Suppressor macrophage treated with lipopolysaccharide for 4 hours (primary cell): ENCODE measurements around the gene TET2.

ENCODE experiments used
- DNase-seq: peaks from one replicate; pipeline ENCODE4 v3.0.0-alpha.2; 2020

TET2 gene

GRCh38 chr4:105145156-105145902 is 1.3 kb upstream of the TET2 start:
- DNase-seq, result peak; percentile 93

- DNase-seq, result peak; percentile 47
These were observed 787 bp upstream of the TET2 start for GRCh38 chr4:105145903-105146275.

GRCh38 chr4:105147016-105147552 is 408 bp downstream of the TET2 start:
- no peak for DNase-seq

GRCh38 chr4:105147553-105148161 is 981 bp downstream of the TET2 start:
- DNase-seq, result peak; percentile 79

GRCh38 chr4:105148356-105148755 is 1.7 kb downstream of the TET2 start:
- no peak for DNase-seq

GRCh38 chr4:105148776-105149175 is 2.1 kb downstream of the TET2 start:
- peak; percentile 38 for DNase-seq

- DNase-seq, result peak; percentile 62
These were observed 3.1 kb downstream of the TET2 start for GRCh38 chr4:105149771-105150170.

GRCh38 chr4:105150503-105150902 is 3.8 kb downstream of the TET2 start:
- no peak for DNase-seq

- no peak for DNase-seq
These were observed 7.1 kb downstream of the TET2 start for GRCh38 chr4:105153749-105154148.

- DNase-seq, result no peak
These were observed 7.9 kb downstream of the TET2 start for GRCh38 chr4:105154576-105154975.

- no peak for DNase-seq
These were observed 8.8 kb downstream of the TET2 start for GRCh38 chr4:105155426-105155825.

- DNase-seq, result peak; percentile 66
These were observed 12.2 kb downstream of the TET2 start for GRCh38 chr4:105158837-105159236.

- no peak for DNase-seq
These were observed 15.6 kb downstream of the TET2 start for GRCh38 chr4:105162123-105162796.

- no peak for DNase-seq
These were observed 17.9 kb downstream of the TET2 start for GRCh38 chr4:105164548-105164947.

GRCh38 chr4:105166066-105166465 is 19.4 kb downstream of the TET2 start:
- DNase-seq, result no peak

- DNase-seq, result no peak
These were observed 24.0 kb downstream of the TET2 start for GRCh38 chr4:105170711-105171110.

GRCh38 chr4:105171912-105172311 is 25.2 kb downstream of the TET2 start:
- no peak for DNase-seq

- no peak for DNase-seq
These were observed 27.4 kb downstream of the TET2 start for GRCh38 chr4:105174098-105174497.

GRCh38 chr4:105179539-105180401 is 33.1 kb downstream of the TET2 start:
- DNase-seq, result no peak

GRCh38 chr4:105181259-105181658 is 34.6 kb downstream of the TET2 start:
- no peak for DNase-seq

- no peak for DNase-seq
These were observed 35.5 kb downstream of the TET2 start for GRCh38 chr4:105182211-105182610.

- DNase-seq, result no peak
These were observed 37.8 kb downstream of the TET2 start for GRCh38 chr4:105184316-105184980.
